A549 (cell line): ENCODE data around the gene PAX8. TPM values are rescaled to one million over a fixed set of nuclear protein-coding genes. Genes with fewer than 3 reads are reported as not detected.
"Not testable (repeated sequence)": the region's sequence is repeated elsewhere in the genome, so short reads cannot be mapped to it uniquely, and the experiment has no call there.

ENCODE experiments used
- ATAC-seq, 2 experiments: fragments of 200-7000 bp in 1 of 2; fragments of >200 bp in 1 of 2; cut with Nextera tagmentation in 1 of 2; cut with Tn5 transposase in 1 of 2; 3 replicates each; pipeline versions ENCODE4 v1.8.0 to v1.9.1; 2018 to 2020; ENCODE audit warnings: mild to moderate bottlenecking in 1 of 2, moderate library complexity in 1 of 2
- CTCF ChIA-PET: fragments of 300-600 bp; sonication (Branson Sonifier 250); formaldehyde crosslinking; extraction: SDS; loops from one replicate; lab custom pipeline; 2021; ENCODE audit warnings: antibody characterized with exemption, inconsistent platforms; lab: Yijun Ruan, JAX
- POLR2A ChIA-PET: fragments of 350-600 bp; formaldehyde crosslinking; extraction: SDS; loops from one replicate; lab custom pipeline; 2021; ENCODE audit warnings: antibody characterized with exemption, inconsistent platforms; lab: Yijun Ruan, JAX
- DNase-seq, 2 experiments: peaks; one replicate each; pipeline versions ENCODE4 v3.0.0 to v3.0.0-alpha.2; 2011 to 2016; ENCODE audit warnings: low read depth in 1 of 2, low spot score in 1 of 2
- FAIRE-seq: peaks from 2 replicates; lab custom pipeline; 2011; peaks lifted over from hg19 to GRCh38; lab: Jason Lieb, UNC
- H3K27ac ChIP-seq, 2 experiments: fragments of >200 bp; sonication (Bioruptor Twin); formaldehyde crosslinking; 3 replicates each; pipeline ENCODE4 v1.5.1; 2016 to 2017
- H3K4me1 ChIP-seq: fragments of >200 bp; sonication (Bioruptor Twin); formaldehyde crosslinking; 3 replicates; pipeline ENCODE4 v1.6.1; 2016
- H3K4me2 ChIP-seq: fragments of >200 bp; sonication (Bioruptor Twin); formaldehyde crosslinking; 3 replicates; pipeline ENCODE4 v1.6.1; 2016
- H3K4me3 ChIP-seq: fragments of >200 bp; sonication (Bioruptor Twin); formaldehyde crosslinking; 3 replicates; pipeline ENCODE4 v1.5.1; 2016
- H3K9me3 ChIP-seq: fragments of >200 bp; sonication (Bioruptor Twin); formaldehyde crosslinking; 3 replicates; pipeline ENCODE4 v1.6.1; 2016
- CHD2 ChIP-seq: fragments of 150-350 bp; IDR thresholded peaks from 2 replicates; pipeline ENCODE4 v1.6.1; 2014; ENCODE audit warnings: low read length; ENCODE audit not compliant: partially characterized antibody
- CTCF ChIP-seq: fragments of >200 bp; sonication (Bioruptor Twin); formaldehyde crosslinking; IDR thresholded peaks from 3 replicates; pipeline ENCODE4 v1.5.1; 2016
- EP300 ChIP-seq, 2 experiments: fragments of >200 bp; sonication (Bioruptor Twin); formaldehyde crosslinking; IDR thresholded peaks; 2 replicates in 1 of 2; 3 replicates in 1 of 2; pipeline ENCODE4 v1.6.1; 2016 to 2017
- FOSB ChIP-seq: fragments of 250-450 bp; sonication (Bioruptor Pico); IDR thresholded peaks from 2 replicates; pipeline ENCODE4 v1.5.0; 2020; ENCODE audit warnings: mild to moderate bottlenecking, moderate library complexity
- GATA3 ChIP-seq: IDR thresholded peaks from 2 replicates; pipeline ENCODE4 v1.6.1; 2012; ENCODE audit warnings: borderline replicate concordance
- HDAC2 ChIP-seq: fragments of 200-600 bp; sonication (generic); IDR thresholded peaks from 2 replicates; pipeline ENCODE4 v1.6.1; 2016
- HOXB13 ChIP-seq: fragments of 250-450 bp; sonication (Bioruptor Pico); IDR thresholded peaks from 2 replicates; pipeline ENCODE4 v1.5.0; 2020; ENCODE audit warnings: low read depth, mild to moderate bottlenecking, moderate library complexity
- HOXB5 ChIP-seq: fragments of 250-450 bp; sonication (Bioruptor Pico); IDR thresholded peaks from 2 replicates; pipeline ENCODE4 v1.5.0; 2020; ENCODE audit warnings: mild to moderate bottlenecking, moderate library complexity
- KDM1A ChIP-seq: fragments of 200-600 bp; sonication (generic); IDR thresholded peaks from 2 replicates; pipeline ENCODE4 v1.6.1; 2016; ENCODE audit warnings: low read depth, mild to moderate bottlenecking
- KDM5A ChIP-seq: fragments of 200-600 bp; sonication (generic); IDR thresholded peaks from 2 replicates; pipeline ENCODE4 v1.6.1; 2016; ENCODE audit warnings: antibody characterized with exemption, mild to moderate bottlenecking
- MAX ChIP-seq: IDR thresholded peaks from 2 replicates; pipeline ENCODE4 v1.6.1; 2012
- PBX3 ChIP-seq: IDR thresholded peaks from 2 replicates; pipeline ENCODE4 v1.6.1; 2012
- PHF8 ChIP-seq: fragments of 200-600 bp; sonication (generic); IDR thresholded peaks from 2 replicates; pipeline ENCODE4 v1.6.1; 2016; ENCODE audit warnings: low read depth, mild to moderate bottlenecking, antibody characterized with exemption, moderate library complexity, borderline replicate concordance
- POLR2AphosphoS2 ChIP-seq: conservative IDR thresholded peaks from 2 replicates; pipeline ENCODE4 v1.6.1; 2012; ENCODE audit warnings: low read length, improper control_type of control experiment, inconsistent platforms
- RAD21 ChIP-seq, 2 experiments: fragments of >200 bp in 1 of 2; sonication (Bioruptor Twin) in 1 of 2; formaldehyde crosslinking in 1 of 2; IDR thresholded peaks in 1 of 2; conservative IDR thresholded peaks in 1 of 2; 2 replicates in 1 of 2; 3 replicates in 1 of 2; pipeline ENCODE4 v1.6.1; 2012 to 2018; ENCODE audit warnings: inconsistent platforms in 1 of 2
- RARB ChIP-seq: fragments of 250-450 bp; sonication (Bioruptor Pico); IDR thresholded peaks from 2 replicates; pipeline ENCODE4 v1.8.0; 2021; ENCODE audit warnings: mild to moderate bottlenecking, moderate library complexity
- SMC3 ChIP-seq: fragments of >200 bp; sonication (Bioruptor Twin); formaldehyde crosslinking; IDR thresholded peaks from 3 replicates; pipeline ENCODE4 v1.6.1; 2018; ENCODE audit warnings: inconsistent platforms
- SREBF2 ChIP-seq: fragments of 450-650 bp; IDR thresholded peaks from 2 replicates; pipeline ENCODE4 v1.6.1; 2014; ENCODE audit warnings: mild to moderate bottlenecking, moderate library complexity
- ZFP36 ChIP-seq: fragments of 450-650 bp; IDR thresholded peaks from 2 replicates; pipeline ENCODE4 v1.6.1; 2014; ENCODE audit warnings: borderline replicate concordance; ENCODE audit not compliant: partially characterized antibody
- WGBS: methylation state at CpG from one replicate; pipeline ENCODE4 v1.1.6; 2017; ENCODE audit errors: missing lambda C conversion rate; 5-methylcytosine and 5-hydroxymethylcytosine counted together
- polyA plus RNA-seq, 4 experiments: library from polyadenylated mRNA; depleted of rRNA in 3 of 4; stranded (reverse); fragments of >200 nt; fragmentation: RNase III in 1 of 4; extraction: RNeasy Plus Mini Kit Qiagen cat#74134 plus additional on column Dnase treatment in 1 of 4; gene quantifications; 2 replicates in 3 of 4; 3 replicates in 1 of 4; pipeline ENCODE4 v1.2.3, GENCODE V29; 2011 to 2017
- TF ChIP-seq, protein P1 (sequence below): IDR thresholded peaks from 2 replicates; pipeline ENCODE4 v1.6.1; 2012; ENCODE audit warnings: low read depth, borderline replicate concordance
- TF ChIP-seq, protein P2 (sequence below): fragments of 250-450 bp; sonication (Bioruptor Pico); IDR thresholded peaks from 2 replicates; pipeline ENCODE4 v1.5.0; 2020; ENCODE audit warnings: low read depth, mild to moderate bottlenecking, moderate library complexity

PAX8 gene
- polyA plus RNA-seq, 2 of the 4 experiments (the other 2 are of a cell fraction), result 0.71 to 0.81 TPM

DNA sequence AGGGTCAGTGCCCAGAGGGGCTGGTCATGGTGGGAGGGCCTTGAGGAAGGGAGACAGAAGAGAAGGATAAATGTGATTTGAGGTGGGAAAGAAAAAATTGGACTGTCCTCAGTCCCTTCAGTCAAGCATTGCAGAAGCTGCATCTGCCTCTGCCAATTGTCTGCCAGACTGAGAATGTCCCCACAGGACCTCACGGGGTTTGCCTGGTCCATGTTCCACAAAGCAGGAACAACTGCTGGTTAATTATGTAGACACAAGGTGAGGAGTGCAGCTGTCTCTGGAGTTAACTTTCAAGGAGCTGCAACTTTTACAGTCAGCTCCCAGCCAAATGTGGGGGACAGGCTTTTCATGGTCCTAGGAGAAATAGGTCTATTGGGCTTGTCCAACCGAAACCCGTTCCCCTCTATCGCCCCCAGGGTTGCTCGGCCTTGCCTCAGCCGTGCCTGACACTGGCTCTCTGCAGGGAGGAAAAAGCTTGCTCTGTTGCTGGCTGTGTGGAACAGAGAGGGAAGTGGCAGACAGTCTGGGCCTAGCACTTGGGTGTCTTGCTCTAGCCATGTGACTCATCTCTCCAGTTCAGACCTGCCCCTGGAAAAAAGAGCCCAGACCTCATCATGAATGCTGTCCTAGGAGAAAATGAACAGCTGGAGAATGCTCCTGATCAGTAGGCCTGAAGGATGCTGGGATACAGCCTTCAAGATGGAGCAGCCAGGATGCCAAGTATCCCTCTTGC lies 31.1 kb upstream of the PAX8 start:
- Histone ChIP-seq H3K4me1 (peaks cover 28% of the 10 kb centered on the region), H3K4me2 (no peak overlapping the region), H3K4me3 (no peak overlapping the region), H3K9me3 (no peaks in the 10 kb centered on the region), H3K27ac (peak overlapping the region in 1 of 2 experiments; percentile 68; a peak in 3 of 6 replicates)
- TF ChIP-seq ZFP36, result no peak
- TF ChIP-seq, protein P1, sequence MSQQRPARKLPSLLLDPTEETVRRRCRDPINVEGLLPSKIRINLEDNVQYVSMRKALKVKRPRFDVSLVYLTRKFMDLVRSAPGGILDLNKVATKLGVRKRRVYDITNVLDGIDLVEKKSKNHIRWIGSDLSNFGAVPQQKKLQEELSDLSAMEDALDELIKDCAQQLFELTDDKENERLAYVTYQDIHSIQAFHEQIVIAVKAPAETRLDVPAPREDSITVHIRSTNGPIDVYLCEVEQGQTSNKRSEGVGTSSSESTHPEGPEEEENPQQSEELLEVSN, result no peak
- TF ChIP-seq RAD21 (conservative IDR thresholded peaks at IDR 0.05 in 1 of 2, IDR thresholded peaks at IDR 0.05 in 1 of 2), result no peak
- no peak for TF ChIP-seq PBX3
- CTCF ChIA-PET, result interaction anchor here (1.2 to 1.6 kb wide), 3 partner anchors 80 to 108 kb away, joined by 3 to 4 read pairs (median 3); no protein-coding TSS in a partner anchor
- 88% methylated on average over 3 of the region's 6 CpGs for WGBS
- POLR2A ChIA-PET, result no interaction called here
- DNase-seq (no peak), FAIRE-seq (no peak), ATAC-seq (no peak)

GRCh38 chr2:113308784-113309183 lies 30.1 kb upstream of the PAX8 start:
- H3K9me3 ChIP-seq, FAIRE-seq, POLR2A ChIA-PET, H3K4me3 ChIP-seq: not testable (repeated sequence)
- peak in 1 of 2 experiments; percentile 26 for DNase-seq
- ATAC-seq, result peak; percentile 44 to 72; a peak in 3 of 6 replicates
- TF ChIP-seq RAD21 (conservative IDR thresholded peaks at IDR 0.05 in 1 of 2, IDR thresholded peaks at IDR 0.05 in 1 of 2), result peak in 1 of 2 experiments; percentile 21; a peak in 1 of 5 replicates
- TF ChIP-seq, all 56 proteins: peak for 1; not testable (repeated sequence) for 55
- Histone ChIP-seq H3K27ac (peak overlapping the region in 1 of 2 experiments; percentile 68; a peak in 1 of 6 replicates), H3K4me1 (peaks cover 18% of the 10 kb centered on the region)
- CTCF ChIA-PET, result interaction anchor here (0.8 to 1.6 kb wide), 2 partner anchors 107 to 110 kb away, joined by 3 read pairs; no protein-coding TSS in a partner anchor
- H3K4me2 ChIP-seq, result not testable (repeated sequence)

DNA sequence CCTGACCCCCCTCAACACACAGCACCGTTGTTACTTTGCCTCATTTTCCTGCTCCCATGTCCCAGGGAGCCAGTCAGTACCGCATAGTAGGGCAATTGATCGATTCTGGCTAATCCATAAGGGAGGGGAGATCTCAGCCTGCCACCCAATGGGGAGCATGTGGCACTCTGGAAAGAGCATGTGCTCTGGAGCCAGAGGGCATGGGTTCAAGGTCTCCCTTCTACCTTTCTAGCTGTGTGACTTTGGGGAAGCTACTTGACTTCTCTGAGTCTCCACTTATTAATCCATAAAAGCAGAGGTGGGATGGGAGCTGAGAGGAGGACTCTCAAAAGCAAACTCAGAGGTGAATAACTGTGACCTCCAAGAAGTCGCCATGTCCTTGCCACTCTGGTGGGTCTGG lies 27.5 kb upstream of the PAX8 start:
- DNase-seq, CTCF ChIA-PET, H3K4me3 ChIP-seq, H3K4me1 ChIP-seq, POLR2A ChIA-PET, ATAC-seq, H3K4me2 ChIP-seq, H3K27ac ChIP-seq, FAIRE-seq, H3K9me3 ChIP-seq: not testable (repeated sequence)
- WGBS, result 83% methylated on average over 3 of the region's 4 CpGs

DNA sequence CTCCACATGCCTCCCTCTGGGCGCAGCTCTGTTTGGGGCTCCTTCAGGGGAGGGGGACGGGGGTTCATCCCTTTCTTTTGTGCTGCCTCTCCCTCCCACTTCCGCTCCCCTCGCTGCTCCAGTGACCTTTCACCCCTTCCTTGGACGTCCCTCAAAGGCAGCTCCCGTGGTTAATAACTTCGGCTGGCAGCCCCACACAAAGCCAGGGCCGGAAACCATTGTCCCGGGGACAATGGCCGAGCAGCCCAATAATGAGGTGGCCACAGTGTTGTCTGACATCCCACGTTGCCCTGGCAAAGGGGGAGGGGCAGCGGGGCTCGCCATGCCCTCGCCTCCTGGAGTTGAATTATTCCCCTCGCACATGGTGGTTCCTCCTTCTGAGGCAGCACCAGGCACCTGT lies 27.0 kb upstream of the PAX8 start:
- POLR2A ChIA-PET, DNase-seq, FAIRE-seq, CTCF ChIA-PET, H3K9me3 ChIP-seq, H3K4me2 ChIP-seq, H3K4me3 ChIP-seq, H3K4me1 ChIP-seq, ATAC-seq: not testable (repeated sequence)
- H3K27ac ChIP-seq, result 0 out of 6 replicates have a peak overlapping the region, but pooled peaks of 1 of the 2 experiments have one; percentile 24
- WGBS, result 70% methylated on average over 9 of the region's 15 CpGs

GRCh38 chr2:113305146-113305545 lies 26.4 kb upstream of the PAX8 start:
- CTCF ChIA-PET, result interaction anchor here (0.8 kb wide), 1 partner anchor 8 kb away, joined by 3 read pairs; no protein-coding TSS in a partner anchor
- FAIRE-seq, result no peak
- 98% methylated on average over 6 of the region's 6 CpGs for WGBS
- TF ChIP-seq MAX, result no peak
- TF ChIP-seq PHF8, result no peak
- TF ChIP-seq SREBF2, result no peak
- TF ChIP-seq HDAC2, result no peak
- no peak for TF ChIP-seq SMC3
- no peak for TF ChIP-seq HOXB5 (CRISPR knock-in tag)
- no peak for TF ChIP-seq HOXB13
- TF ChIP-seq GATA3, result no peak
- no peak for TF ChIP-seq CHD2
- TF ChIP-seq, protein P2, sequence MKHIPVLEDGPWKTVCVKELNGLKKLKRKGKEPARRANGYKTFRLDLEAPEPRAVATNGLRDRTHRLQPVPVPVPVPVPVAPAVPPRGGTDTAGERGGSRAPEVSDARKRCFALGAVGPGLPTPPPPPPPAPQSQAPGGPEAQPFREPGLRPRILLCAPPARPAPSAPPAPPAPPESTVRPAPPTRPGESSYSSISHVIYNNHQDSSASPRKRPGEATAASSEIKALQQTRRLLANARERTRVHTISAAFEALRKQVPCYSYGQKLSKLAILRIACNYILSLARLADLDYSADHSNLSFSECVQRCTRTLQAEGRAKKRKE, result no peak
- TF ChIP-seq CTCF, result no peak
- TF ChIP-seq EP300 (IDR thresholded peaks at IDR 0.05), result no peak
- no peak for TF ChIP-seq POLR2AphosphoS2
- TF ChIP-seq FOSB (CRISPR knock-in tag), result no peak
- TF ChIP-seq KDM5A, result no peak
- TF ChIP-seq KDM1A, result no peak
- TF ChIP-seq RARB (CRISPR knock-in tag), result no peak

More at GRCh38 chr2:113305146-113305545, 26.4 kb upstream of the PAX8 start:
- H3K4me2 ChIP-seq, result no peak overlapping the region
- ATAC-seq, result no peak
- POLR2A ChIA-PET, result no interaction called here
- peaks cover 4% of the 10 kb centered on the region; the same call in 1 of the 3 replicates for H3K4me1 ChIP-seq
- no peak overlapping the region for H3K4me3 ChIP-seq
- peak overlapping the region in 1 of 2 experiments; percentile 48; a peak in 3 of 6 replicates for H3K27ac ChIP-seq
- no peak for DNase-seq
- no peaks in the 10 kb centered on the region for H3K9me3 ChIP-seq
